Ovary (tissue), 3 donors: ENCODE data around the gene MSI2.

Experiments
- EP300 ChIP-seq: sonication (generic); formaldehyde crosslinking; IDR thresholded peaks from one replicate; pipeline ENCODE4 v1.6.1; 2017; ENCODE audit warnings: antibody characterized with exemption
- POLR2A ChIP-seq: fragments of 450-650 bp; IDR thresholded peaks from one replicate; pipeline ENCODE4 v1.6.1; 2017; ENCODE audit warnings: antibody characterized with exemption, mild to moderate bottlenecking, moderate library complexity
- TF ChIP-seq, protein P1 (sequence below), 3 donors: fragments of 450-650 bp in 2 of 3; fragments of 200-600 bp in 1 of 3; IDR thresholded peaks; one replicate each; pipeline versions ENCODE4 v1.5.1 to v1.8.0; 2016 to 2022; ENCODE audit warnings: antibody characterized with exemption in 3 of 3, mild to moderate bottlenecking in 1 of 3
- donor health status: DM: no; HTN: no; CAD: no.

DNA sequence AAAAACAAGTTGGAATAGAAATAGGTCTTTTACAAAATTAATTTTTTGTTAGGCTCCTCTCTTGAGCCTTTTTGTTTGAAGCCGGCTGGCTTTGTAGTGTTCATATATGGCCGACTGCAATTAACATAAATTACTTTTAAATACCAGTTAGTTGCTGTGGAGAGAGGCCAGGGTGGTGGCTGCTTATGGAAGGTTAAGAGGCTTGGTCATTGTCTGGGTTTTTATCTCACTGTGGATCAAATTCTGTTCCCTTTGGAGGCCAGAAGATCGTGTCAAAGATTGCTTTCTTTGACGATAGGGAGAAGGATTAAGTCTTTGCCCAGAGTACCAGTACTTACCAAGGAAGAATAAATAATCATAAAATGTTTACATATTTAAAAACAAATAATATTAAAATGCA, 39.9 kb downstream of the MSI2 start:
- TF ChIP-seq, protein P1, sequence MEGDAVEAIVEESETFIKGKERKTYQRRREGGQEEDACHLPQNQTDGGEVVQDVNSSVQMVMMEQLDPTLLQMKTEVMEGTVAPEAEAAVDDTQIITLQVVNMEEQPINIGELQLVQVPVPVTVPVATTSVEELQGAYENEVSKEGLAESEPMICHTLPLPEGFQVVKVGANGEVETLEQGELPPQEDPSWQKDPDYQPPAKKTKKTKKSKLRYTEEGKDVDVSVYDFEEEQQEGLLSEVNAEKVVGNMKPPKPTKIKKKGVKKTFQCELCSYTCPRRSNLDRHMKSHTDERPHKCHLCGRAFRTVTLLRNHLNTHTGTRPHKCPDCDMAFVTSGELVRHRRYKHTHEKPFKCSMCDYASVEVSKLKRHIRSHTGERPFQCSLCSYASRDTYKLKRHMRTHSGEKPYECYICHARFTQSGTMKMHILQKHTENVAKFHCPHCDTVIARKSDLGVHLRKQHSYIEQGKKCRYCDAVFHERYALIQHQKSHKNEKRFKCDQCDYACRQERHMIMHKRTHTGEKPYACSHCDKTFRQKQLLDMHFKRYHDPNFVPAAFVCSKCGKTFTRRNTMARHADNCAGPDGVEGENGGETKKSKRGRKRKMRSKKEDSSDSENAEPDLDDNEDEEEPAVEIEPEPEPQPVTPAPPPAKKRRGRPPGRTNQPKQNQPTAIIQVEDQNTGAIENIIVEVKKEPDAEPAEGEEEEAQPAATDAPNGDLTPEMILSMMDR (IDR thresholded peaks at IDR 0.05), result no peak
- TF ChIP-seq EP300 (no peak), POLR2A (no peak)
